CD4-positive, alpha-beta T cell treated with Interferon gamma for 1 hour (primary cell): ENCODE data around the gene IGDCC3.

Experiments used
- DNase-seq: peaks from one replicate; pipeline ENCODE4 v3.0.0-alpha.2; 2020

IGDCC3 gene

DNA sequence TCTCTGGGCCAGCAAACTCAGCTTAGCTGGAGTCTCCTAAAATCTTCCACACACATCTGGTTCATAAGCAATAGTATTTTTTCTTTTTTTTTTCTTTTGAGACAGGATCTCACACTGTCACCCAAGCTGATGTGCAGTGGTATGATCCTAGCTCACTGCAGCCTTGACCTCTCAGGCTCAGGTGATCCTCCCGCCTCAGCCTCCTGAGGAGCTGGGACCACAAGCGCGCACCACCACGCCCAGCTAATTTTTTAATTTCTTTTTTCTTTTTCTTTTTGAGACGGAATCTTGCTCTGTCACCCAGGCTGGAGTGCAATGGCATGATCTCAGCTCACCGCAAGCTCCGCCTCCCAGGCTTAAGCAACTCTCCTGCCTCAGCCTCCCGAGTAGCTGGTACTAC is 39.0 kb downstream of the IGDCC3 start:
- no peak for DNase-seq

DNA sequence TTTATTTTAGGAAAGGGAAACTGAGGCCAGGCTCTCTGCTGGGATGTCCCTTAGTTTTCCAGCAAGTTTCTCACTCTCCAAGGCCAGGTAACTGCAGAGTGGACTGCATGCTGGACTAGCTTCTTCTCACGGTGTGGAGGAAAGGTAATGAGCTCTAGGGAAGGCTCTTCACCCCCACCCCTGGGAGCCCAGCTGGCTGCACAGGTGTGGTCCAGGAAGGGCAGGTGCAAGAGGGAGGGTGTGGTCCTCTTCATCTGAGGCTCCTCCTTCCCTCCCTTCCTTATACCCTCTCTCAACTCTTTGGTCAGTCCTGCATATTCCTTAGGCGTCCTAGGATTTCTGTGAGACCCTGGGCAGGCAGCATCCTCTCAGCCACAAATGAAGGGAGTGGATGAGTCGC is 39.4 kb downstream of the IGDCC3 start:
- no peak for DNase-seq

DNA sequence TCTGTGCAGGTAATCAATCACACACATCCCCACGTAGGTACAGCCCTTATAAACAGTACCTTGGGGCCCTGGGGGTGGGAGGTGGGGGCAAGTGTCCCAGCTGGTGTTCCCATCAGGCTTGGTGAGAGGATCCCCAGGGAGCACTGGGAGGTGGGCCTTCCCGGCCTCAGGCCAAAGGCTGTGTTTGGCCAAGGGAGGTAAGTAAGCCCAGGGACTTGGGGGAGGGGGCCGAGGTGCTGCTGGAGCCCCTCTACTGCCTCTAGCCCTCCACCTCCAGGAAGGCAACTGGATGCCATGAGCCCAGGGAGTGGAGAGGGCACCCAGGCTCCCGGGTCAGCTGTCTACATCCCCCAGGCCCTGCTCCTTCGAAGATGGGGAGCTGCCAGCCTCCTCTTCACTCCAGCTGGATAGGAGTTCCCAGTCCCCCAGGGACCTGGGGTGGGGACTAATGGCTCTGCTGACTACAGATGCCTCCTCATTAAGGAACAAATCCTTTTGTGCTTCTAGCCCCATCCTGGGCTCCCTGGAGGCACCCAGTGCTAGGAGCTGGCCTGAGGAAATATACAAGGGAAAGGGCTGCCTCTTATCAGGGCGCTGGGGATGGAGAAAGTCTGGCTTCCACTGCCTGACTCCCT is 40.2 kb downstream of the IGDCC3 start:
- no peak for DNase-seq

DNA sequence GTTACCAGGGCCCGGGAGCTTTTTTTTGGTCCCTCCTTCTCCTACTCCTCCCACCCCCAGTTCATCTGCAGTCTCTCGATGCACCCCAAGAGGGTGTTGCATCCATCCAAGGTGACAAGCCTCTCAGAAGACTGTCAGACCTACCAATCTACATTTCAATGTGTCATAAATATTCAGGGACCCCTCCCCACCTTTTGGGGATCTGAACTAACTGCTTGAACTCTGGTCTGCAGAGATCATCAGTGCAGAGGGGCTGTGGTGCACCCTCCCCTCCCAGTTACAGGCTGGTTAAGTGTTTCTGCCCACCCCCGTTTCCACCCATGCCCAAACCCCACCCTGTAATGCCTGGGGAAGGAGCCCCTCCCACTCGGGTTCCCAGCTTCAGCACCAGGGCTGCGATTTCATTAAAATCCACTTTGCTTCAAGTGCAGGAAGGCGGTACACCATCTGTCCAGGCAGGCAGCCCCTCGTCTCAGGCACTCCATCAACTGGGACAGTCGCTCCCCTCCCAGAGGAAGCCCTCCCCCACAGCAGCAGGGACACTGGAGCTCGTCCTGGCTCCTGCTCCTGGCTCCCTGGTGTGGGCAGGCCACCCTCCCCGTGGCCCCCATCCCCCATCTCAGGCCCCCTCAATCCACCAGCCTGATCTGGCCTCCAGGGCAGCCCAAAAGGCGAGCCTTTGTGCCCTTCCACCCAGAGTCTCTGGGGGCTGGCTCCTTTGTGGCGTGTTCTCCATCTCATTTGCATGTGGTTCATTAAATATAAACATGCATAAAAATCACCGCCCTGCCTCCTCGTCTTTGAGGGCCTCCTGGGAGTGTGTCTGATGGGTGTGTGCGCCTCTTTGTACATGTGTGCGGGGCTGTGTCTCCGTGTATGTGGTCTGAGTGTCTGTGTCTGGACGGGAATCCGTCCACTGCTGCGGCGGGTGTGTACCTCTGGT is 41.0 kb downstream of the IGDCC3 start:
- no peak for DNase-seq

DNA sequence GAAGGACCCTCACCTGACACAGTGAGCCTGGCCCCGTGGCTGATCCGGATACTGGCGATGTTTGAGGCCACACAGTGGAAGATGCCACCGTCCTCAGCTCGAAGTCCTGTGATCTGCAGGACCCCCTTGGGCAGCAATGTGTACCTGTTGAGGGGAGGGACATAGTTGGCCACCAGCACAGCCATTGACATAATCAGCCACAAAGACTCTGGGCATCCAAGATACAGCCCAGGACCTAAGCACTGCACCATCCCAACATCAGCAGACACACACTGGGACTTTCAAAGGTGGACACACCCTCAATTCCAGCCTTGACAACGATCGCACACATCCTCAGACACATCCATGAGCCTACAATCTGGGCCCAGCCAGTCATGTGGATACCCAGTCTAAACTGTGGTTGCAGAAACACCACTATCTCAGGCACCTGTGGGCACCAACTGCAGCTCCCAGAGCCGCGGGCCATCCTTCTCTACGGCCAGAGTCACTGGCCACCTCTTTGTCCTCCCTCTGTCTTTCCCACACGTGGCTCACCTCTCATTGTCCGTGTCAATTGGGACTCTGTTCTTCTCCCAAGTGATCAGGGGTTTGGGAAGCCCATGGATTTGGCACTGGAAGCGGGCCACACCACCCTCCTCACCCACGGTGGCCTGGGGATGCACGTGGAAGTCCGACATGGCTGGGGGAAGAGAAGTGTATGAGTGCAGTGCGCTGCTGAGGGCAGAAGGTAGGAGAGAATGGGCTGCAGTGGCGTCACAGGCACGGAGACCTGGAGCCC is 42.3 kb downstream of the IGDCC3 start:
- DNase-seq, result no peak

DNA sequence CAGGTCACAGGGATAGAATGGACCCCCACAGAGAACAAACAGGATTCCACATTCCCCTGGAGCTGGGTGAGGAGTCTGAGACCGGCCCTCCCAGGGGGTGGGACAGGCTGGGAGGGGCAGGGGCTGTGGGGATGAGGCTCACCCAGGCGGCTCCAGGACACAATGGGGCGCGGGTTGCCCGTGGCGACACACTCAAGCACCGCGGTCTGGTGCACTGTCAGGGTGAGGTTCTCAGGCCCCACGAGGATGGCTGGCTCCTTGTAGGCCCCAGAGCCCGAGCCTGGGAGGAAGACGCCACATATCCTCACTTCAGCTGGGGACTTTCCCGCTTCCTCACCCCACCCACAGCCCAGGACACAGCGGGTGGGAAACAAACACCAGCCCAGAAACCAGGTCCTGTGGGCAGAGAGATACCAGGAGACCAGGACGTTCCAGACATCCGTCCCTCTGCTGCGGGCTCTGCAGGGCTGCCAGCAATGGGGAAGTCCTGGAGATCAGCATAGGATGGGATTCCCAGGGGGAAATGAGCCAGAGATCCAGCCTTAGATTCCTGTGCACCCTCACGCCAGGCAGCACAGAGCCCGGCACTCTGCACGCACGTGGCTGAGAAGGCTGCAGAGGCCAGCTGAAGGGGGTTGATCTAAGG is 43.1 kb downstream of the IGDCC3 start:
- no peak for DNase-seq

DNA sequence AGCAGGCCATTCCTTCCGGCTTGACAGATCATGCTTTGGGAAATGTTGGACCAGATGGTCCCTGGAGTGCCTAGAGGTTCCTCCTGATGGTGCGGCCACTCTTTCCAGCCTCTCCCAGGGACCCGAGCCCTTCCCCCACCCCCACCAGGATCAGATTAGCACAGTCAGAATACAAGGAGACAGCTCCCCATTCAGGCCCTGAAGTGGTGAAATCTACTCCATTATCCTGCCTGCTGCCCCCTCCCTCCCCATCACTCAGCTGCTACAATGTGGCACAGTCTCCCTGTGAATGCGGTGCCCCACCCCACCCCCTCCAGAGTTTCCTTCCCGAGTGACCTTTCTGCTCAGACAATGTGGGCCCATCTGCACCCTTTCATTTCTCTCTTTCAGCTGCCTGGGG is 43.9 kb downstream of the IGDCC3 start:
- DNase-seq, result no peak

DNA sequence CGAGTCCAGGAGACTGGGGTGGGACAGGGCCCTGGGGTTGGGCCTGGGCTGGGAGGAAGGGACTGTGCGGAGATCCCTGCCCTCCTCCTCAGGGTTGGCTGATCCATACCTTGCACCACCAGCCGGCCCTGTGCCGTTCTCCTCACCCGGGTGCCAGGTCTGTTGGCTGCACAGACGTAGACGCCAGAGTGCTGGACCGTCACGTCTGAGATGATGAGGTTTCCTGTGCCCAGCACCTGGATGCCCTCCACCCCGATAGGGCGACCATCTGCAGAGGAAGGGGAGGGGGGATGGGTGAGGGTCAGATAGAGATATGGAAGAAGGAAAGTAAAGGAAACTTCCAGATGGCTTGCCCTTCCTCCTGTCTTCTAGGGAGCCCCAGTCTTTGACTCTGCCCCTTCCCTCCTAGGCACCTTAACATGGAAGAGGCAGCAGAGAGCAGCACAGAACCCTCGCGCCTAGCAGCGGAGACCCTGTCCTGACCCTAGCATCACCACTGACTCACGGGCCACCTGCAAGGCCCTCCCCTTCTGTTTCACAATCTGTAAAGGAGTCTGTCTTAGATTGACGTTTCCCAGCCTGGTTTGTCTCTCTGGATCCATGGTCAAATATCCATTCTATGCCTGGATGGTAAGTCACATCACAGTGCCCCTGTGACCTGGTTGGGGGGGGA is 44.5 kb downstream of the IGDCC3 start:
- no peak for DNase-seq

DNA sequence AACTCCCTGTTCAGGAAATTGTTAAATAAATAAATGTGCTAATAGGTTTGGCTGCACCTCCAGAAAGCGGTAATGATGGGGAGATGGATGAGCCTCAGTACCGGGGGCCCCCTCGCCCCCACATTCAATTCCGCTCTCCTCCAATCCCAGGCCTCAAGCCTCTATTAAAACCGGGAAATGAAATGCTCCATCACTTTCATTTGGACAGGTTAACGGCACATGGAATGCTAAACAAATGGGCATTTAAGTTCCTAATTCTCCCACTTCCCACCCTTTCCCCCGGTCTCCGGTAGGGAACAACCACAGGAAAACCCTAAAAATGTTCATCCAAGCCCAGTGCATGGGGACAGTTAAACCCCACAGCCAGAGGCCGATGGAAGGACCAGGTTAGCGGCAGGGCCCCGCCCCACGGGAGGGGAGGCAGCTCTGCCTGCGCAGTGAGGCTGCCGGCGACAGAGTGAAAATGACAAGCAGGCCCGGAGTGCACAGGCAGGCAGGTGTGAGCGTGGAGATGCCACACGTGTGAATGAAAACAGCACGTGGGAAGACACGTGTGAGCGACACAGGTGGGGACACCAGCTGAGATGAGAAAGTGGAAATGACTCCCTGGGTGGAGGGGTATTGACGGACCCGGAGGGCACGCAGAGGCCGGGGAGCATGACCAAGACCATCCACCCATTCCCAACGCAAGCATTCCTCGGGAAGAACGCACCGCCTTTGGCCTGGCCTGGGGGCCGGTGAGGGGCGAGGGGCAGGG is 45.2 kb downstream of the IGDCC3 start:
- DNase-seq, result no peak

DNA sequence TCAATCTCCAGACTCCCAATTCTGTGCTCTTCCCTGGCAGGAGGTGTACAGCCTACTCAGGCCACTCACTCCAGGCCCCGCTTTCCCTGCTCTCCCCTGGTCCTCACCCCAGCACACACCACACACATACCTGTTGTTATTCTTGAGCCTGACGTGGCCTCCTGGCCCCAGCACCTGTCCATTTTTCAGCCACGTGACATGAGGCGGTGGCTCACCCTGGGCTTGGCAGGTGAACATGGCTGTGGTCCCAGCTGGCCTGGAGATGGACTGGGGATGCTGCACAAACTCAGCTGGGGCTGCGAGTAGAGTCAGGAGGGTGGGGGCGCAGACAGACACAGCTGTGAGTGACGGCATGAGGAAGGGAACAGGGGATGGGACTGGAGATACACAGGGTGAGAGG is 46.0 kb downstream of the IGDCC3 start:
- DNase-seq, result no peak

DNA sequence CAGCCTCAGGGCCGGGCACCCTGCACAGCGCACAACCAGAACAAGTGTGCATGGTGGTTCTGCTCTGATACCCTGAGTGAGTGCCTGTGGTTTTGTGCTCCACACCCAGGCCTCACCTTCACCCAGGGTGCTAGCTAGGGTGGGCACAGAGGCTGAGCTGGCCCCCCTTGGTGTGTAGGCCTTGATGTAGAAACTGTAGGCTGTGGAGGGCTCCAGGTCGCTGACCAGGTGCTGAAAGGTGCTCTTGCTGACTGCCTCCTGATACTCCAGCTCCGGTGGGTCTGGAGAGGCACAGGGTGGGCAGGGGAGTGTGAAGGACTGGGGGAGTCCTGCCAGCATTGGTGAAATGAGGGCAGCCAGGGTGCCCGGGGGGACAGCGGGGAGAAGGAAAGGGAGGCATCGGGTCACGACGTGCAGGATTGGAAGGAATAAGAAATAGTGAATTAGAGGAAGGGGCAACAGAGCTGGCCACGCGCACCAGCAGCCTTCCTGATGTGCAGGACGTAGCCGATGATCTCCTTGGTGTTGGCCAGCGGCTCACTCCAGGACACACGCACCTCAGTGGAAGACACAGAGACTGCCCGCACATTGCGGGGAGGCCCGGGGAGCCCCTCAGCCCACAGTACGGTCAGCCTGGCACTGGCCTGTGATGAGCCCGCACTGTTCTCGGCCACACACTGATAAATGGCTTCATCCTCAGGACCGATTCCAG is 46.7 kb downstream of the IGDCC3 start:
- DNase-seq, result no peak

DNA sequence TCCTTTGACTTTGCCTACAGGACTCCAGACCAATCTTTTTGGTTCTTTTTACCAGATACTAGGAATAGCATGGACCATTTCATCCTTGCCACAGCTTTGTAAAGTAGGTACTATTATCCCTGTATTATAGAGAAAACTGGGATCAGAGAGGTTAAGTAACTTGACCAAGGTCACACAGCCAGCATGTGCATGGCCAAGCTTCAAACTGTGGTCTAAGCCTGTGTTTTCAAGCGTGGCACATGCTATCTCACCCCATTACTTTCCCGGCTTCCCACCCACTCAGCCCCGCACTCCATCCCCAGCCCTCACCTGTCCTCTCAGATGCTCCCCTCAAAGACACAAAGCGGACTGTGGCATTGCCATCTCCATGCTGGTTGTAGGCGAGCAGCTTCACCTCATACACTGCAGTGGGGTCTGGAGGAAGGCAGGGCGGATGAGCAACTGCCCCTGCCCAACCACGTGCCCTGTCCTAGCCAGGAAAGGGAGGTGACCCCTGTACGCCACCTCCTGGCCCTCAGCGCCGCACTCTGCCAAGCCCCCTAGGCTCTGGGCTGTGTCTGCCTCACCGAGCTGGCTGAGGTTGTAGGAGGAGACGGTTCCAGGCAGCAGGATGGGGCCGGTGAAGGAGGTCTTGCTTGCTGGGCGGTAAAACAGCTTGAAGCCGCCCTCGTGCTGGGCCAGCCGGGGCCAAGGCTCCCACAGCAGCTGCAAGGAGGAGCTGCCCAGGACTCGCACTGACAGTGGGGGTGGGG is 47.6 kb downstream of the IGDCC3 start:
- DNase-seq, result no peak

DNA sequence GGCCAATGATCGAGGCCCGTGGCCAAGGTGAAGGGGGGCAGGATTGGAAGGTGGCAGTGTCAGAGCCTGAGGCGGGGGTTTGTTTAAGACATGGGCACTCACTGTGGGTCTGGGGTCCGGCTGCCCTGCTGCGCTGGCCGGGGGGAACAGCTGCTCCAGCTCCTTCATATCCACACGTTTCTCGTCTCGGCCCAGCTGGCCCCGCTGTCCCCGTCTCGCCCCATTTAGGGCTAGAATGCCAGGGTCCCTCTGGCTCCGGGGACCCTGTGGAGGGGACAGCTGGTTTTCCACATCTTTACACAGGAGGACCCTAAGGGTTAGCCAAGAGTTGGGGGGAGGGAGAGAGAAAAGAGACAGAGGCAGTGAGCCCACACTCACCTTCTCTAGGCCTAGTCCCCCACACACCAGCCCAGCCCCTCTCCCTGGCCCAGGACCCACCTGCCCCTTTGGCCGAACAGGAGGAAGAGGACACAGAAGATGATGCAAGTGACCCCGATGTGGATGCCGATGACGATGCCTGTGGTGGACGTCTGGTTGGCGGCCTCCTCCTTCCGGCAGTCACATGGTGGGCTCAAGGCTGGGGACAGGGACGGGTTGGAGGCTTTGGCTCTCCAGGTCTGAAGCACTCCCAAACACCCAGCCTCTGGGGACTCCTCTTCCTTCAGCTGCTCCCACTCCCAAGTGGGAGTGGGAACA is 48.4 kb downstream of the IGDCC3 start:
- no peak for DNase-seq

DNA sequence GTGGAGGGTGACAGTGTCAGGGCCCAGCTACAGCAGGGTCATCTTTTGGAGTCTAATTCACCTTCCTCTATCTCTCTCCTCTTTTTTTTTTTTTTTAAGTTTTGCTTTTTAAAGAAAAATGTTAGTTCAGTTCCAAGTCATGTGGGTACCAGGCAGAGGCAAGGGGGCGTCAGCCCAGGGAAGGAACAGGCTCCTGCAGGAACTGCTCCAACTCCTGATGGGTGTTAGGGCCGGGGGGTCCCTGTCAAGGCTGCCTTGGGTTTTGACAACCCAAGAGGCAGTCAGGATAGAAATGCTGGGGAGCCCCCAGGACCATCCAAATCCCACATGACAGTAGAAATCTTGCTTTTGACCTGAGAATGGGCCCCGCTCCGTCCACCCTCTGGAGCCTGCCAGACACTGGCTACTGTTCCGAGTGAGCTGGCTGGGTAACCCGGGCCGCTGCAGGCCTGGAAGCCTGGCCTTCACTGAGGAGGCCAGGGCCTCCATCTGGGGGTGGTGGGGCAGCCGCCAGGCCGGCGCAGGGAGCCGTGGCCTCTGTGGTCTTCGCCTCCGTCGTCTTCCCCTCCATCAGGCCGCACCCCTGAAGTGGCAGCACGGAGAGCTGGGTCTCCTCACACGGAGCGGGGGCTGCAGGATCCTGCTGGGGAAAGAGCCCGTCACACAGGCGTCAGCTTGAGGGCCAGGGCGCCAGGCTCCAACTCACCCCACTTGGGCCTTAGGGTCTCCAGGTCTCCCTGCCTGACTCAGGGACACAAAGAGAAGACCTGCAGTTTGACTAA is 49.1 kb downstream of the IGDCC3 start:
- DNase-seq, result no peak

DNA sequence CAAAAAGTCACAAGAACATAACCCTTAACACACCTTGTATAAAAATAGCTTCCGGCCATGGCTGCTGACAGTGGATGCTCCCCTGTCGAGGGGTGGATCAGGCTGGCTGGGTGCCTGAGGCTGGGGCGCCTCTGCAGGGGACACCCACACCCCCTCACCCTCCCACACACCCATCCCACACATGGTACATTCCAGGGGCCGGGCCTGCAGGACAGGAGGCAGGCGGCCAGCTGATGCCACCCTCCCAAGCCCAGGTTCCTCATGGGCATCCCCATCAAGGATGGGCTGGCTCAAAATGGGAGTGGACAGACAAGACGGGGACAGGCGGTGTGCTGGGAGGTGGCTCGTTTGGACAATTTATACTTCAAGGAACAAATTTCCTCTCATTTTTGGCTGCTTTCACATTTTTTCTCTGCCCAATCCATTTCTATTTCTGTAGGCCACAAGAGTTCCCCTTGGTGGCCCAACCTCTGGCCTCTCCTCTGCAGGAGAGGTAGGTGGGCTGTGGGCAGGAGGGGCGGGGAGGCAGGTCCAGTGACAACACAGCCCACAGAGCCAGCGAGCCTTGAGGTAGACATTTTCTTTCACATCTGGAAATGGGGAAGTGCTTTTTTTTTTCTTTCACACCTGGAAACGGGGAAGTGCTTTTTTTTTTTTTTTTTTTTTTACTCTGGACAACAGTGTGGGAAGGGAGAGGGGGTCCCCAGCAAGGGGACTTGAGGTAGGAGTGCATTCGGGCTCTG is 50.0 kb downstream of the IGDCC3 start:
- no peak for DNase-seq

DNA sequence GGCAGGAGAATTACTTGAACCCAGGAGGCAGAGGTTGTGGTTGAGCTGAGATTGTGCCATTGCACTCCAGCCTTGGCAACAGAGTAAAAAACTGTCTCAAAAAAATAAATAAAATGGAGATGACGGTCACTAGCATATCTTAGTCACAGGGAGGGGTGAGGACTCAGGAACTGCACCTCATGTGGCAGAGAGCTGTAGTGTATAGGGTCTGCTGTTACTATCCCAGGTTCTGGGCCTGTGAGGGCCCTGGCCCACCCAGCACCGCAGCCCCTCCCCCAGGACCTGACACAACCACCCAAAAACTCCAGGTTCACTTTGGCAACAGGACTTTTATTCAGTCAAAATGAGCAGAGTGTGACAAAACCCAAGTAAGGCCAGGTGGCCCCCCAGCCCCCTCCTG is 51.0 kb downstream of the IGDCC3 start:
- DNase-seq, result no peak

DNA sequence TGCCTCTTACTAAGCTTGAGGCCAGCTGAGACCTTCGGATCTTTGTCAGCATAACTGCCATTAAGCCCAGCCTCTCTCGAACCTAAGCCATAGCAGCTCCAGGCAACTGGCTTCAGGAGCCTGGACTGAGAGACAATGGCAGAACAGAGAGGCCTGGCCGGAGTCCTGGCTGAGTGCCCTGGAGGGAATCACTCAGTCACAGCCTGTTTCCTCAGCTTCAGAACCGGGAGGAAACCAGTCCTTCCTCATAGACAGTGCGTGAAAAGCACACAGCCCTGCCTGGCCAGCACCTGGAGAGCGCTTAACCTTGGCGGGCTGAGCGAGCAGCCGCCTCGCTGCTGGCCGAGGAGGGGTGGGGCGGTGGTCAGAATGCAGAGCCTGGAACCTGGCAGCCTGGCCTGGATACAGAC is 51.7 kb downstream of the IGDCC3 start:
- DNase-seq, result no peak

DNA sequence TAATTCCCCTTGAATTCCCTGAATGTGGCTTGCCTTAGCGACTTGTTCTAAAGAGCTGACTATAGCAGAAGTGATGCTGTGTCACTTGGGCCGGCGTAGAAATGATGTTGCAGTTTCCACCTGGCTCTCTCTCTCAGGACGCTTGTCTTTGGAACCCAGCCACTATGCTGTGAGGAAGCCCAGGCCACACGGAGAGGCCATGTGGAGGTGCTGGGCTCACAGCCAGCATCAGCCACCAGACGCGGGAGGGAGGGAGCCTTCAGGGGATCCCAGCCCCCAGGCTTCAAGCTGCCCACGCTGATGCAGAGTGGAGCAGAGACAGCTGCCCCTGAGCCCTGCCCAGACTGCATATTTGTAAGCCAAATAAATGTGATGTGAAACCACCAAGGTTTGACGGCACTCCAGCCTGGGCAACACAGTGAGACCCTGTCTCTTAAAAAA is 54.7 kb downstream of the IGDCC3 start:
- DNase-seq, result no peak
